Breast epithelium (tissue), 4 donors: Measurements from ENCODE around the gene ITPRID1. TPM values are rescaled to one million over a fixed set of nuclear protein-coding genes. Genes with fewer than 3 reads are reported as not detected.

Source experiments
- DNase-seq, 2 donors: peaks; one replicate each; pipeline ENCODE4 v3.0.0-alpha.2; 2019; ENCODE audit warnings: low spot score in 2 of 2
- H3K27ac ChIP-seq, 2 donors: fragments of 200-600 bp; sonication (generic) in 1 of 2; one replicate each; pipeline ENCODE4 v1.5.1; 2016 to 2019; ENCODE audit warnings: mild to moderate bottlenecking in 1 of 2
- H3K27me3 ChIP-seq, 2 donors: fragments of 200-600 bp; sonication (generic) in 1 of 2; one replicate each; pipeline versions ENCODE4 v1.5.1 to v1.6.0; 2017 to 2019; ENCODE audit warnings: control low read depth in 1 of 2, mild to moderate bottlenecking in 1 of 2
- H3K36me3 ChIP-seq: fragments of 200-600 bp; one replicate; pipeline ENCODE4 v1.5.1; 2019
- H3K4me1 ChIP-seq, 2 donors: fragments of 200-600 bp; sonication (generic); one replicate each; pipeline ENCODE4 v1.5.1; 2016 to 2019; ENCODE audit warnings: control low read depth in 1 of 2
- H3K4me3 ChIP-seq, 3 donors: fragments of 200-600 bp; sonication (generic); 1 replicate in 2 of 3; 2 replicates in 1 of 3; pipeline ENCODE4 v1.5.1; 2016 to 2019; ENCODE audit warnings: mild to moderate bottlenecking in 3 of 3, moderate library complexity in 2 of 3
- H3K9me3 ChIP-seq, 2 donors: fragments of 200-600 bp; sonication (generic) in 1 of 2; one replicate each; pipeline ENCODE4 v1.5.1; 2016 to 2019; ENCODE audit warnings: control low read depth in 1 of 2
- POLR2A ChIP-seq: fragments of 450-650 bp; IDR thresholded peaks from one replicate; pipeline ENCODE4 v1.6.1; 2016; ENCODE audit warnings: antibody characterized with exemption, mild to moderate bottlenecking, moderate library complexity
- POLR2AphosphoS5 ChIP-seq, 3 donors: sonication (generic); formaldehyde crosslinking; IDR thresholded peaks; one replicate each; pipeline ENCODE4 v1.6.1; 2017; ENCODE audit warnings: antibody characterized with exemption in 3 of 3
- intact Hi-C: fragments of 100-400 bp; cut with DNase I; formaldehyde crosslinking; loops from one replicate; pipeline ENCODE4 v1.15.1; 2023; ENCODE audit warnings: low total_unique reads
- total RNA-seq, 3 donors: library from RNA; depleted of rRNA; stranded (reverse); fragments of >200 nt; gene quantifications; one replicate each; pipeline ENCODE4 v1.1.0, GENCODE V29; 2016
- TF ChIP-seq, protein P1 (sequence below), 3 donors: fragments of 450-650 bp; IDR thresholded peaks; one replicate each; pipeline ENCODE4 v1.5.1; 2016 to 2017; ENCODE audit warnings: antibody characterized with exemption in 3 of 3, mild to moderate bottlenecking in 3 of 3, moderate library complexity in 3 of 3

Gene ITPRID1
- total RNA-seq, 3 donors from 2014 or later, result 1.6 to 2.6 TPM; not detected in 1

DNA sequence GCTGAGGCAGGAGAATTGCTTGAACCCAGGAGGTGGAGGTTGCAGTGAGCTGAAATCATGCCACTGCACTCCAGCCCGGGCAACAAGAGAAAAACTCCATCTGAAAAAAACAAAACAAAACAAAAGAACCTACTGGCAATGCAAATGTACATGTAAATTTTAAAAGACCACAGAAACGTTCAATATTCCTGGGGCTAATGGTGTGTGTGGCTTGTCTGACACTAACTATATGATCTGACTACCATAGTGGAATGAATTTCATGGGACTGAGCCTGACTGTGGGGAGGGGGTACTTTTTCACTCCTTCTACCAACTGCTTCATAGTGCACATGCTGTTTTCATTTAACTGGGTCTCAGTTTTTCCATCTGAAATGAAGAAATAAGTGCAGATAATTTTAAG, 69.6 kb downstream of the ITPRID1 start:
- Histone ChIP-seq H3K27me3 (no peaks in the 10 kb centered on the region), H3K4me1 (no peaks in the 10 kb centered on the region), H3K27ac (no peak overlapping the region), H3K36me3 (no peaks in the 10 kb centered on the region), H3K9me3 (no peaks in the 10 kb centered on the region), H3K4me3 (no peak overlapping the region)
- TF ChIP-seq POLR2AphosphoS5 (IDR thresholded peaks at IDR 0.05), result no peak
- TF ChIP-seq, protein P1, sequence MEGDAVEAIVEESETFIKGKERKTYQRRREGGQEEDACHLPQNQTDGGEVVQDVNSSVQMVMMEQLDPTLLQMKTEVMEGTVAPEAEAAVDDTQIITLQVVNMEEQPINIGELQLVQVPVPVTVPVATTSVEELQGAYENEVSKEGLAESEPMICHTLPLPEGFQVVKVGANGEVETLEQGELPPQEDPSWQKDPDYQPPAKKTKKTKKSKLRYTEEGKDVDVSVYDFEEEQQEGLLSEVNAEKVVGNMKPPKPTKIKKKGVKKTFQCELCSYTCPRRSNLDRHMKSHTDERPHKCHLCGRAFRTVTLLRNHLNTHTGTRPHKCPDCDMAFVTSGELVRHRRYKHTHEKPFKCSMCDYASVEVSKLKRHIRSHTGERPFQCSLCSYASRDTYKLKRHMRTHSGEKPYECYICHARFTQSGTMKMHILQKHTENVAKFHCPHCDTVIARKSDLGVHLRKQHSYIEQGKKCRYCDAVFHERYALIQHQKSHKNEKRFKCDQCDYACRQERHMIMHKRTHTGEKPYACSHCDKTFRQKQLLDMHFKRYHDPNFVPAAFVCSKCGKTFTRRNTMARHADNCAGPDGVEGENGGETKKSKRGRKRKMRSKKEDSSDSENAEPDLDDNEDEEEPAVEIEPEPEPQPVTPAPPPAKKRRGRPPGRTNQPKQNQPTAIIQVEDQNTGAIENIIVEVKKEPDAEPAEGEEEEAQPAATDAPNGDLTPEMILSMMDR (IDR thresholded peaks at IDR 0.05), result no peak
- TF ChIP-seq POLR2A, result no peak
- intact Hi-C loops, result no loop called here
- DNase-seq, result no peak

DNA sequence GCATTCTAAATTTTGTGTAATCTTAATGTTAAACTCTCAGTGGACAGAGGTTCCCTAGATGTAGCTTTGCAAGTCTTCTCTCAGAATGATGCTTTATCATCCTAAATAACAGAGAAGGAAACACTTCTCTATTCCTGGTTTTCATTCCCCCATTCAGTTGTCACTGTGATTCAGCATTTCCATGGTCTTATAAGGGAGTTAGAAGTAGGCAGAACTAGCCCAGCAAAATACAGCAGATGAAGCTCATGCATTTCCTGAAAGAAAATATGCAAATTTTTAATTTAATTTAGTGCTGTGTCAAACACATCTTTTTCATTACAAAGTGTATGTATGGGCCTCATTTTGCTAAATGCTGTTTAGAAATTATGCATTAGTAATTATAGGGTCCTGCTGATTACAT, 70.1 kb downstream of the ITPRID1 start:
- Histone ChIP-seq H3K9me3 (no peaks in the 10 kb centered on the region), H3K27ac (no peak overlapping the region), H3K27me3 (no peaks in the 10 kb centered on the region), H3K36me3 (no peaks in the 10 kb centered on the region), H3K4me3 (no peak overlapping the region), H3K4me1 (no peaks in the 10 kb centered on the region)
- TF ChIP-seq POLR2A, result no peak
- no peak for TF ChIP-seq POLR2AphosphoS5 (IDR thresholded peaks at IDR 0.05)
- TF ChIP-seq, protein P1 (IDR thresholded peaks at IDR 0.05), result no peak
- no peak for DNase-seq
- intact Hi-C loops, result no loop called here

DNA sequence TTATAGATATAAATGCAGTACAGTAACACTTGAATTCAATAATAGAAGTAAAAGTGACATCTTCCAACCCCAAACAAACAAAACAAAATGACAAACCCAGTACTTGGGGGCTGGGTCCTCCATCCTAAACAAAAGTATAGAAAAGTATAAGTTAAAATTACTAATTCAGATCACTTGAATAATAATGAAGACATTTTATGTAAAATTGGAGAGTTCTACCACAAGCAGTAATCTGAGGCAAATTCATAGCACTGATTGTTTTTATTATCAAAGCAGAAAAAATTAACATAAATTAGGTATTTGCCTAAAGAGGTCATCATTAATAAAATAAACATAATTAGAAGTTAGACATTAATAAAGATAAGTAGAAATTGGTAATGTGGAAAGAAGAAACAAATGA, 81.5 kb downstream of the ITPRID1 start:
- intact Hi-C loops, result no loop called here
- Histone ChIP-seq H3K36me3 (no peaks in the 10 kb centered on the region), H3K27ac (no peak overlapping the region), H3K27me3 (no peaks in the 10 kb centered on the region), H3K4me1 (no peaks in the 10 kb centered on the region), H3K4me3 (no peak overlapping the region), H3K9me3 (peaks cover 4 to 5% of the 10 kb centered on the region in 2 donors)
- DNase-seq, result no peak
- TF ChIP-seq, protein P1 (IDR thresholded peaks at IDR 0.05), result no peak
- TF ChIP-seq POLR2A (no peak), POLR2AphosphoS5 (IDR thresholded peaks at IDR 0.05) (no peak)

DNA sequence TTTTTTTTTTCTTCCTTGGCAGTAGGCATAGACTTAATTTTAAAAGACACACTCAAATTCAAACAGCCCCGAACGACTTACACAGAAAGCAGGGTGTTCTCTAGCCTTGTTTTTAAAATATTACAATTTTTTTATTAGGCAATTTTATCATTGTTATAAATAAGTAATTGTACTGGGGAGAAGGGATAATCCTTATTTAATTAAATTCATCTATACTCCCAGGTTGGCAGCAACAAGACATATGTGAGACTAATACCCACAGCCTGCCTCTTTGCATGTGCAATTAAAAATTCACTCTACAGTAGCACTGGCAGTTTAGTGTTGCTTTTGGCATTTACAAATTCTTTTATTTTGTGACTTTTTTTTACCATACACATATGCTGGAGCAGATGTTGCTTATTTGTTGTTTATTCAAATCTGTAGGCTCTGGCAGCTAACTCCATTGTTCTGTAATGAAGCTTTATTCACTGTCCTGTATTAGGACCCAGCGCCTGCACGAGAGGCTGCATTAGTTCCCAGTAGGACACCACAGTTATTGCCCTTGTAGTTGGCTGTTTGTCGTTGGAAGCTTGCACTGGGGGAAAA, 88.2 kb downstream of the ITPRID1 start:
- intact Hi-C loops, result no loop called here
- DNase-seq, result no peak
- Histone ChIP-seq H3K4me1 (no peaks in the 10 kb centered on the region), H3K36me3 (no peaks in the 10 kb centered on the region), H3K4me3 (no peak overlapping the region), H3K27me3 (no peaks in the 10 kb centered on the region), H3K9me3 (no peaks in the 10 kb centered on the region), H3K27ac (no peak overlapping the region)
- no peak for TF ChIP-seq POLR2A
- TF ChIP-seq POLR2AphosphoS5 (IDR thresholded peaks at IDR 0.05), result no peak
- TF ChIP-seq, protein P1 (IDR thresholded peaks at IDR 0.05), result no peak

DNA sequence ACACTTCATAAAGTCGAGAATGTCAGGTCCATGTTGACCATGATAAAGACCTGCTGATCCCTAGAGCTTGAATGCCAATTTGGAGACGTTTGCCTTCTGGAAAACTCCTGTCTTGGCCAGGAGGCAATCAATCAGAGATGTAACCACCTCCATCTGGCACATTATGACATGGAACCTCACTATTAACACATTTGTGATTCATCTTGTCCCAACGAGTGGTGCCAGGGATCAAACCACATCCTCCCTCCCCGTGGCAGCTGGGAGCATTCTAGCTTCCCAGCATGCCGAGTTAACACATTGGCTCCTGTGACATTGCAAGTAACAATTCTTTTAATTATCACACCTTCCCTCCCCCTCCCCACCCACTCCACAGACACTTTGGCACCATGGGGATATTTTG, 89.2 kb downstream of the ITPRID1 start:
- Histone ChIP-seq H3K4me3 (no peak overlapping the region), H3K36me3 (no peaks in the 10 kb centered on the region), H3K4me1 (no peaks in the 10 kb centered on the region), H3K27ac (no peak overlapping the region), H3K27me3 (no peaks in the 10 kb centered on the region), H3K9me3 (no peaks in the 10 kb centered on the region)
- DNase-seq, result no peak
- intact Hi-C loops, result no loop called here
- TF ChIP-seq, protein P1 (IDR thresholded peaks at IDR 0.05), result no peak
- TF ChIP-seq POLR2AphosphoS5 (IDR thresholded peaks at IDR 0.05) (no peak), POLR2A (no peak)
